Pulmonary artery endothelial cell (primary cell): ENCODE results near the gene HPSE2. TPM values are rescaled to one million over a fixed set of nuclear protein-coding genes. Genes with fewer than 3 reads are reported as not detected.
"Not testable (repeated sequence)": the region's sequence is repeated elsewhere in the genome, so short reads cannot be mapped to it uniquely, and the experiment has no call there.

Experiments used
- DNase-seq: peaks from one replicate; pipeline ENCODE4 v3.0.0-alpha.2; 2011; ENCODE audit warnings: low read depth, low spot score
- total RNA-seq: library from RNA; depleted of rRNA; stranded (reverse); fragments of >200 nt; gene quantifications from 2 replicates; pipeline ENCODE4 v1.2.3, GENCODE V29; 2014

HPSE2 gene
- total RNA-seq, 1 donor from 2014 or later = not detected

DNA sequence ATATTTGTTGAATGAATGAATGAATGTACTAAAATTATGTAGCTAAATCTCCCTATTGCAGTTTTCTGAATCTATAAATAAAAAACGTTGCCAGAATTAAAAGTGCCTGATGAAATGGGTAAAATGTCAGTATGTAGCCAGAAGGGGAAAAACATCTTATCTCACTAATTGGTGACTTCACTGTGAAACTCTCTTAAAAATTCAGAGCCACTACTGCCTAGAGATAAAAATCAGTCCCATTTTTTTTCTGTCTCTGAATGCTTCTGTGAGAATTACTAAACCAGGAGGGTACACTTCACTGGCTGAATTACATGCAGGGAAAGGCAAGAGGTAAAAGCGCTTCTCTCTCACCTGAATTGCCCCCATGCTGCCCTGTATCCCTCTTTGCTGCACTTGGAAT lies 719.3 kb downstream of the HPSE2 start:
- no peak for DNase-seq

DNA sequence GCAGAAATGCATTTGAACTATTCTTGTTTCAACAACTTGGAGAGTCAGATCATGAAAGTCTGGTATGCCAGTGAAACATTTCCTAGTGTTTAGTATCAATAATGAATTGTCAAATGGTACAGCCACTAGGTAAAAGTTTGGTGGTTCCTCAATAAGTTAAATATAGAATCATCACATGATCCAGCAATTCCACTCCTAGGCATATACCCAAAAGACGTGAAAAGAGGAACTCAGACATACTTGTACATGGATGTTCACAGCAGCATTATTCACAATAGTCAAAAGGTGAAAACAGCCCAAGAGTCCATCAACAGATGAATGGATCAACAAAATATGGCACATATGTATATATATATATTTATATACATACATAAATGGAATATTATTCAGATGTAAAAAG lies 721.9 kb downstream of the HPSE2 start:
- no peak for DNase-seq

DNA sequence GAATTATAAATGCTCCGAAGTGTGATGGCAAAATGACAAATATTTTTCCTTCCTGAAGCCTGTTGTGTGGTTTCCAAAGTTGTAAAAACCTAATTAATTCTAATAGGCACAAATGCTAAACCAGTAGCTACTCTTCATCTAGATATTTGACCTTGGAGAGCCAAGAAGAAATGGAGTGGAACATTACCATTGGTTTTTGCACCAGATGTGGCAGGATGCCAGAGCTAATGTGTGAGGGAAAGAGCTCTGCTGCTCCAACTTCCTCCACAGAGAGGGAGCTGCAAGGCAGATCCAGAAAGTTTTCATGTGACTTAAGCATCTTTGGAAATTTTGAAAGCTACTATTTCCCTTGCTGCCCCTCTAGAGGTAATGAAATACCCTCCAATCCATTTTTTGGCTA lies 723.8 kb downstream of the HPSE2 start:
- no peak for DNase-seq

DNA sequence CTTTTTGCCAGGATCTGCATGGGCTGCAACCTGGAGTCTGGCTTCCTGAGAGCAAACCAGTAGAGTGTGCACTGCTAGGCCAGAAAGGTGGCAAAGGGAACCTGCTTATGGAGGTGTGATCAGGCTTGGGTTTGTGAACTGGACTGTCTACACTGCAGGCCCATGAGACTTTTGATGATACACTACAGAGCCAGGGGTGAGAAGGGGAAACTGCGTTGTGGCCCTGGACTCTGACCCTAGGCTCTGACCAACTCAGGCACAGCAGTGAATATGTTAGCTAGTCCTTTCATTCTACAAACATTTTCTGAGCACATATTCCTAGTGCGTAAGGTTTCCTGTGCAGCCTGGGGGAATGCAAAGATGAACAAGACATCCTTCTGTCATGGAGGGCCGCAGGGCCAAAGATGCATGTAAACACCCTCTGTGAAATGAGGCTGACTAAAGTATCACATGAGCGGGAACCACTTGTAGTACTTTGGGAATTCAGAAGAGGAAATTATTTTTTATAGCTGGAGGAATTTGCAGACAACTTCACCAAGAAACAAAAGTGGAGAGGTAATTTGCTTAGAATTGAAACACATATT lies 725.1 kb downstream of the HPSE2 start:
- no peak for DNase-seq

DNA sequence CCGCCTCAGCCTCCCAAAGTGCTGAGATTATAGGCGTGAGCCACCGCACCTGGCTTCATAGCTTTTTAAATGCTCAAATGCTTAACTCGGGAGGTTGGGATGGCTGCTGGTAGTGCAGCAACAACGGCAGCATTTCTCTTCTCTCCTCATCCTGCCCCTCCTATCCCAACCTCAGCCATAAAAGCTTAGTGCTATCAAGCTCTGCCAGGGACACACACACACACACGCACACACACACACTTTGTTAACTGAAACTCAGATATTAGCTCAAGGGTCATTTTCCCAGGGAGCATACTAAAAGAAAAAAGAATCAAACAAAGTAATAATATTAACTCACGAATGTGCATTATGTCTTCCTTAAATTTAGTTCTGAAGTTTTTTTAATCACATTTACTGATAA lies 725.9 kb downstream of the HPSE2 start:
- no peak for DNase-seq

DNA sequence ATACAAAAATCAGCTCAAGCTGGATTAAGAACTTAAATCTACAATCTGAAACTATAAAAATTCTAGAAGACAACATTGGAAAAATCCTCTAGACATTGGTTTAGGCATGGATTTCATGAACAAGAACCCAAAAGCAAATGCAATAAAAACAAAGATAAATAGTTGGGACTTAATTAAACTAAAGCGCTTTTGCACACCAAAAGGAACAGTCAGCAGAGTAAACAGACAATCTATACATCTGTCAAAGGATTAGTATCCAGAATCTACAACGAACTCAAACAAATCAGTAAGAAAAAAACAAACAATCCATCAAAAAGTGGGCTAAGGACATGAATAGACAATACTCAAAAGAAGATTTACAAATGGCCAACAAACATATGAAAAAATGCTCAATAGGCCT lies 733.1 kb downstream of the HPSE2 start:
- not testable (repeated sequence) for DNase-seq

DNA sequence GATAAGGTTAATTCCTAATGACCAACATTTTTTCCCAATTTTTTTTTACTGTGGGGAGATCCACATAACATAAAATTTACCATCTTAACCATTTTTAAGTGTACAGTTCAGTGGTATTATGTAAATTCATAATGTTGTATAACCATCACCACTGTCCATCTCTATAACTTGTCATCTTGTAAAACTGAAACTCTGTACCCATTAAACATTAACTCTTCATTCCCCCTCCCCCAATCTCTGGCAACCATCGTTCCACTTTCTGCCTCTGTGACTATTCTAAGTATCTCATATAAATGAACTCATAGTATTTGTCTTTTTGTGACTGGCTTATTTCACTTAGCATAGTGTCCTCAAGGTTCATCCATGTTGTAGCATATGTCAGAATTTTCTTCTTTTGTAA lies 742.9 kb downstream of the HPSE2 start:
- DNase-seq = no peak

DNA sequence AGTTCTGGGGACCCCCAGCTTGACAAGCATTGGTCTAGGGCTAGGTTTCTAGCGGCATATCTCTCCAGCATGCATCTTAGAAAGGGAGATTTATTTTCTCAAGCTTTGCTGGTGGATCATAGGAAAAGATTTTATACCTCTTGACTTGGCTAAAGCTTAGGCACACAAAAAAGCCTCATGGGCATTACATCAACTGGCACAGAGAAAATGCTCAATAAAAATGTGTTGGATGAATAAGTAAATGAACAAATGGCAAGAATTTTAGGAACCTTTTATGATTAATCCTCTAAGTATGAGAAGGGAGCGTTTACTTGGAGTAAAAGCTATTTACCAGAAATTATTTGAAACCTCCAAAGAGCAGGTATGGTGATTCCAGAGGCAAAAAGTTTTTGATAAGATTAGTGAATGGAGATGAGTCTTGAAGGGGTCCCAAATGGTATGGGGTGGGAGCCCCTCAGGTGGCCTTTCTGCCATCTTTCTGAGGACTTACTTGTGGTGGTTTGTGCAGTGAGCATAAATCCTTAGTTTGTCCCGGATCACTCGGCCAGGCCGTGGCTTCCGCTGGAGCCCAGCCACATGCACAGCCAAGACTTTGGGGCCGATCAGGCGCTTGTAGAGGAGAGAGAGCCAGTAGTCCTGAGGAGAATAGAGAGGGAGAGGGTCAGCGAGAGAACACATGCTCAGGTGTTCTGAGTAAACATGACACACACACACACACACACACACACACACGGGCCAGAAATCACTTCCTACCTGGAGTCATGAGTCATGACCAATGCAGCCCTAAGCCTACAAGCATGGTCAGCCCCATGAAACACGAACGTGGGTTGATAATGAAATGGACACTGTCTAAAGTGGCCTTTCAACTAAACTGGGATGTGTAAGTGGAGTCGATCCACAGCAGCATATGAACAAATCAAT lies 745.8 kb downstream of the HPSE2 start:
- DNase-seq = no peak

DNA sequence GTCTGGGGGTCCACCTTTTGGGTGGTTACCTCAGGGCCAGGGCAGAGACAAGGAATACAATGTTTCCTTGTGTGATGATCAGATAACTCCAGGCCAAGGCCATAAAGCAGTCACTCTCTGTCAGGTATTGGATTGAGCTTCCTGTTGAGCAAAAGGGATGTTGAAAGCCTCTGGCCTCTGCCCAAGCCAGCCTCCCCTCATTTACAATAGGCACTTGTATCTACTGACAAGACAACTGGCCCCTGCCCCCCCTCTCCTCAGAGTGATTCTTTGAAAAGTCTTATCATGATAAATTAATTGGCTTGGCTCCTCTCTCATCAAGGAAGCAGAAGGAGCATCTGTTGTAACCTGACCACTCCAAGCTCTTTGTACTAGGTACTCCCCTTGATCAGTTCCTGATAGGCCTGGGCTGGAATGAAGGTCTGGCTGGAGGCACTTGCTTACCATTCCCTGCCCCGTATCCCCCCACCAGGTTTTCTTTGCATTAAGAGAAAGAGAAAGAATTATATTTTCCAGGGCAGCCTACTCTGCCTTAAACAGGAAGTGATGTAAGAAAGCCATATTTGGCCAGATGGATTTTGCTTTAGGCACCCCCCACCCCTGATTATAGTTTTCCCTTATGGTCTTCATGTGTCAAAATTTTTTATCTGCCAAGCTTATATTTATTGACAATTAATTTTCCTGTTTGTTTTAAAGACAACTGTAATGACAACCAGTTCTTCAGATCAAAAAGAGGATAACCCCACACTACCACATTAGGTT lies 746.8 kb downstream of the HPSE2 start:
- no peak for DNase-seq

DNA sequence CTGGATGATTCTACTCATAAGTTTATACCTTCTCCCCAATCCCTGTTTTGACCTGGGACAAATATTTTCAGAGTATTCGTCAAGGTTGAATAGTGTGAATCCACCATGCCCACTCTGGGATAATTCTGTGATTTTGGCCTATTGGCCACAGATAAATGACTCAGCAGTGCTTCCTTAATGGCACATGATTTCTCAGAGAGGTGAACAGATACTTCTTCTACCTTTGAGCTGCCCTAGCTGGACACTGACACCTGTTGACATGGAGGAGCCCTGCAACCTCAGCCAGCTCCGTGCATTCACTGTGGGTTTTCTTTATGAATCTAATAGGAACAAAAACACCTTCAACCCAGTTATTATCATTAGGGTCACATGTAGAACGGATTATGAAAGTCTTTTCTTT lies 748.0 kb downstream of the HPSE2 start:
- no peak for DNase-seq

DNA sequence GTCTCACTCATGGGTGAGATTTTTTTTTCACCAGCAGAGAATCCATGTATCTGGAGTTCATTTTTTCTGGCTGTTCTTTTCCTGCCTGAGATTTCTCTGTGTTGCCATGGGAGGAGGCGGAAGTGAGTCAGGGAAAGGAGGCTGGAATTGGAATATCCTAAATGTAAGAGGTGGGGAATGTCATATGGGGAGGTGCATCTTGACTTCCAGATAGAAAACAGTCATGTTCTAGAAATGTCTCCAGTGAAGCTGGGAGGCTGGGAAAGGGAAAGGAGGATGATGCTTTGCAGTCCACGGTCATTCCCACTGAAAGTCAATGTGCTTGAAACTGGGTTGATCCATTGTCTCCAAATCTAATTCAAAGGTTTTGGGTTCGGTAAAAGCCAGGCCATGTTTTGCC lies 749.2 kb downstream of the HPSE2 start:
- no peak for DNase-seq

DNA sequence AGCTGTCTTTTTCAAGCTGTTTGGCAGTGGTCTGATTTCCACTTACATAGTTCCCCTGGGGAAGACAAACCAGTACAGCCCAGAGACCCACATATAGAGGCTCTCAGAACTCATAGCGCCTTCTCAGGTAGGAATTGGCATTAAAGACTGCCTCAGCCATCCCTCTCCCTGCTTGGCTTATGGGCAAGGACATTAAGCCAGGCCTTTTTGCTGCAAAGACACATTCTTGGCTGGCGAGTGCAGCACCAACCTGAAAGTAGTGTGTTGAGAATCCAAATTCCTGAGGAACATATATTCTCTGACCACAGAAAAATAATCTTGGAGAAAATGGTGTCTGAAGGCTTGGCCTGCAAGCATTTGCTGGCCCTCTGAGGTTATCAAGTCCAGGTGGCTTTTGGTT lies 749.7 kb downstream of the HPSE2 start:
- no peak for DNase-seq

DNA sequence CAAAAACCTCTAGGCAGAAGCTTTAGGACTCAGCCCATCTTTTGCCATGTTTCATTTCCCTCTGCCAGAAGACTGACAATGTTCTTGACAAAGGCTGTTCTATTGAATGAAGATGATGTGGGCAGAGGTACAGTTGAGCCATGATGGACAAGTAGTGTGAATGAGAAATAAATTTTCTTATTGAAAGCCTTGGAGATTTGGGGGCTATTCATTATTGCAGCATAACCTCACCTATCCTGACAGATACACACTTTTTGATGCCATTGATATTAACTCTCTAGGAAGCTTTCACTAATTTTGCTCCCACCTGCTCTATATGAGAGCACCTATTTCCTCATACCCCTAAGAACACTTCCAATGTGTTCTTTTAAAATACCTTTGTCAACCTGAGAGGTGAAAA lies 752.0 kb downstream of the HPSE2 start:
- no peak for DNase-seq

DNA sequence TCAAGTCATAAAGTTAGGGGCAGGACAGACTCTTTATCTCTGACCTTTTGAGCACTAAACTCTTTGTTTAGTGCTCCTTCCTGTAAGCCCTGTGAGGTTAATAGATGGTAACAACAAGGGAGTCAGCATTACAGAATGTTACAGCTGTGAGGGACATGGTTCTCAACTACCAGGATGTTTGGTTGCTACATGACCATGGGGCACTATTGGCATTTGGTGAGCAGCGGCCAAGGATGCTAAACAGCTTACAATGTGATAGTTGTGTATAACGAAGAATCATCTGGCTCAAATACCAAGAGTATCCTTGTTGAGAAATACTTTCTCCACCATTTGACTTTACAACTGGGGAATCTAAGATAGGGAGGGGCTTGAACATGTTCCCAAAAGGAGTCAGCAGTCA lies 753.6 kb downstream of the HPSE2 start:
- no peak for DNase-seq

DNA sequence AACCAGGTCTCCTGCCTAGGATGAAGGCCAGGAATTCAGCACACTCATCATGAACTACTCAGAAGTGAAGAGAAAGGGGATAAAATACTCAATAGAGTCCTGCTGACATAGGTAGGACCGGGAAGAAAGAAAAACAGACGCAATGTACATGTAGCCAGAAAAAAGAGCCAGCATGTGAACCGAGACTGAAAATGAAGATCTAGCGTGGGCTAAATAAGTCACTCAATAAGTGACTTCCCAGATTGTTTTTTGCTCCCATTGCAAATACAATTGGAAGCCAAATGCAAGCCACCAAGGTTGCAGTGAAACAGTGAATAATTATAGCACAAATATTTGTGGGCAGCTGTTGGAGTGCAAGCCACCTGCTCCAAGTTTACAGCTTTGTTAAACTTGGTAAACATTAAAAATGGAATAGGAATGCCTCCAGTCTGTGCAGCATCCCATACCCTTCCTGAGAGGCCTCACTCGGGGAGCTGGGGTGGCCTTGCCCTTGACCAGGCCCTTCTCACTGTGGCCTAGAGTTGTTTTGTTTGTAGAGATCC lies 754.2 kb downstream of the HPSE2 start:
- DNase-seq = no peak

DNA sequence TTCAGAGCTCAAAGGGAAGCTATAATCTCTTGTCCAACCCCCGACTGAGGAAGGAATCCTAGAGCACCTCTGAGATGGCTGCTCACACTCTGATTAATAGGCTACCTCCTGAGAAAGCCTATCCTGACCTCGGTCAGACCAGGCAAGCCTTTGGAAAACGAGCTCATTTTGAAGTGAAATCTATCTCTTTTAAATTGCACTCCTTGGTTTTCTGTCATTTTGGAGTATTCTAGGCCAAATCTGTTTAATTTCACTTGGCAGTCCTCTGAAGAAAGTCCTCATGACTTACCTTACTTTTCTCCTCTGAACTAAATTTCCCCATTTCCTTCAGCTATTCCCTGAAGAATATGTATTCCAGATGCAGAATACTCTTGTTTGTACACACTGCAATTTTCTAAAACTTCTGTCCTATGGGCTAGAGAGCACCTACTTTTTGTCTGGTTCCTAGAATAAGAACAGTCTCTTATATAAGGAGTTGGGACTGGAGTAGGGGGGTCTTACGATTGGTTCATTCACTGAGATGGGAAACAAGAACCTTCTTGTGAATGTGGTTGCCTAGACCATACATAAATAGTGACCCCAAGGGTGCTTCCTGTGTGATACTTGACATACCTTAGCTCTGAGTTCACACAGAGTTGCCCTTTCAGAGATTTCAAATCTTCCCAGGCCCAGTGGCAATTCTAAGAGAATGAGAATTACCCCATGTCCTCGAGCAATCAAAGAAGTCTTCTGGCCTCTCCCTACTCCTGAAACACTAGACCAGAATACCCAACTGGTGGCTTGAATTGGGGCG lies 757.0 kb downstream of the HPSE2 start:
- no peak for DNase-seq

DNA sequence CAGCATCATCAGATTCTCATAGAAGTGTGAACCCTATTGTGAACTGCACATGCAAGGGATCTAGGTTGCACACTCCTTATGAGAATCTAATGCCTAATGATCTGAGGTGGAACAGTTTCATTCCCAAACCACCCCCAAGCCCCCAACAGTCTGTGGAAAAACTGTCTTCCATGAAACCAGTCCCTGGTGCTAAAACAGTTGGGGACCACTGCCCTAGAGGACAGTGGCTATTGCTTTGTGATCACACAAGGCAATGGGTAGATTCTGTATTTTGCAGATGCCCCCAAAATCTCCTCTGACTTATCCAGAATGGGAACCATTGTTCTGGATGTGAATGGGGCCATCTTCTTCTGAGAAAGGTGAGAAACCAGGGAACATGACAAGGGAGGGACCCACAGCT lies 757.8 kb downstream of the HPSE2 start:
- no peak for DNase-seq

DNA sequence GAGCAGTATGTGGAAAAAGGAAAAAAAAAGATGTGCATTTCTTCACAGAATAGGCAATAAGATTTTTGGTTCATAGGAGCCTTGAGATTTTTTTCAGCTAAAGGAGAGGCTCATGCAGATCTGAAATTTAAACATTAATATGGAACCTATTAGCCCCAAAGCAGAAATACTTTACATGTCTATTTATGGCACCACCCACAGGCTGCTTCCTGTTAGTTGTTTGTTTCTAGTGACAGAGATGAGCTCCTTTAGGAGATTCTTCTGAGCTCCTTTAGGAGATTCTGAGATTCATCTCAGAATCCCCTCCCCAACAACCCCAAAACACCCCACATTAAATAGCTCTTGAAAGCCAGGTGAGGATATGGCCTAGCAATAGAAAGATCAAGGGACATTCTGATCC lies 761.0 kb downstream of the HPSE2 start:
- DNase-seq = no peak

DNA sequence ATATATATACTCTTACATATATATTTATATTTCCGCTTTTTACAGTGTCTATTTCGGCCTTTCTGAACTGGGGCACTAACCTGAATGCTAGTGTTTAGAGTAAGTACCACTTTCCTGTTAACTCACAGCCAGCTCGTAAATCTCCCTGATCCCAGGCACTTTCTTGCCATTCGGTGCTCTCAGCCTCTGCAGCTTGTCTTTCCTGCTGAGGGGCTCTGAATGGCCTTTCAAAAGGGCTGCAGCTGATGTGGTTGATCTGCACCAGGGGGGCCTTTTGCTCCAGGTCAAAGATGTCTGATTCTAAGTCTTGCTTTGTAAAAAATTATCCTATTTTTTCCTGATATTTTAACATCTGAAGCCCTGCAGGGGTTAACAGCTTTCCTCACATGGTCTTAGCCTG lies 763.5 kb downstream of the HPSE2 start:
- no peak for DNase-seq

DNA sequence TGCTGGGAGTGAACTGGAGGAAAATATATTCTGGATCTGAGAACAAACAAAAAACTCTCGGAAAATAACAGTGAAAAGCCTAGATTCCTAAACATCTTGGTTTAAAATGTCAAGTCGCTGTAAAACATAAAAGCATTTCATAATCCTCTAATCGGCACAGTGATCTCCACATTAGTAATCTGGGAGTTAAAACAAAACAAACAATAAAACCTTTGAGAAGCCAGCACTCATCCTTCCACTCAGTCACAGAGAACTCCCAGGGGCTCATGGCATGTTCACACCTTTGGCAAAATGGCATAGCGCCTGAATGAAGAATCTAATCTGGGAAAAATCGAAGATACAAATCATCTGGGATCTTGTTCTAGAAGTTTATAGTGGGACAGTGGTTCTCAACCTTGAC lies 764.8 kb downstream of the HPSE2 start:
- no peak for DNase-seq
